OCI-LY7 (cell line): ENCODE measurements around the gene CDKAL1. TPM values are rescaled to one million over a fixed set of nuclear protein-coding genes. Genes with fewer than 3 reads are reported as not detected.

Source experiments
- BruUV-seq: library from RNA; stranded (reverse); fragments of 400-500 nt; replicated peaks from 2 replicates; lab custom pipeline; 2021; lab: Mats Ljungman, UMichigan
- CTCF ChIA-PET: fragments of 300-600 bp; sonication (Branson Sonifier 250); formaldehyde crosslinking; loops from one replicate; lab custom pipeline; 2022; ENCODE audit warnings: antibody characterized with exemption; ENCODE audit not compliant: unreplicated experiment; lab: Charles Lee
- POLR2A ChIA-PET: fragments of 300-600 bp; sonication (Branson Sonifier 250); formaldehyde crosslinking; loops from one replicate; lab custom pipeline; 2022; ENCODE audit warnings: antibody characterized with exemption; lab: Charles Lee
- DNase-seq: peaks from one replicate; pipeline ENCODE4 v3.0.0-alpha.2; 2015; ENCODE audit warnings: low spot score
- H2AFZ ChIP-seq: fragments of 200-600 bp; sonication (generic), shearing (Covaris generic); 2 replicates; pipeline ENCODE4 v1.6.1; 2014; ENCODE audit warnings: mild to moderate bottlenecking, antibody characterized with exemption, low read length, moderate library complexity
- H3K27ac ChIP-seq: fragments of 200-600 bp; sonication (generic); 2 replicates; pipeline ENCODE4 v1.5.1; 2014; ENCODE audit warnings: mixed run types, low read depth, mild to moderate bottlenecking, moderate library complexity, low read length, inconsistent platforms; ENCODE audit not compliant: poor library complexity, severe bottlenecking
- H3K36me3 ChIP-seq: fragments of 200-600 bp; sonication (generic); 2 replicates; pipeline ENCODE4 v1.6.1; 2014; ENCODE audit warnings: mild to moderate bottlenecking, antibody characterized with exemption, low read length, moderate library complexity, mixed read lengths; ENCODE audit not compliant: insufficient read depth
- H3K4me1 ChIP-seq: fragments of 200-600 bp; sonication (generic); 2 replicates; pipeline ENCODE4 v1.5.1; 2014; ENCODE audit warnings: mild to moderate bottlenecking, low read length; ENCODE audit not compliant: insufficient read depth, poor library complexity, severe bottlenecking
- H3K4me2 ChIP-seq: fragments of 200-600 bp; sonication (generic); 2 replicates; pipeline ENCODE4 v1.6.1; 2014; ENCODE audit warnings: mild to moderate bottlenecking, low read length
- H3K4me3 ChIP-seq: fragments of 200-600 bp; sonication (generic); 2 replicates; pipeline ENCODE4 v1.5.1; 2014; ENCODE audit warnings: mild to moderate bottlenecking, low read depth, low read length; ENCODE audit not compliant: poor library complexity, severe bottlenecking
- H3K79me2 ChIP-seq: fragments of 200-600 bp; sonication (generic); 2 replicates; pipeline ENCODE4 v1.6.1; 2016; ENCODE audit warnings: low read depth, mild to moderate bottlenecking, low read length, moderate library complexity, mixed read lengths; ENCODE audit not compliant: insufficient read depth
- H3K9me2 ChIP-seq: fragments of 200-600 bp; sonication (generic); 2 replicates; pipeline ENCODE4 v1.6.1; 2016; ENCODE audit warnings: mild to moderate bottlenecking, low read length, mixed read lengths; ENCODE audit not compliant: insufficient read depth
- H3K9me3 ChIP-seq: fragments of 200-600 bp; sonication (generic); 2 replicates; pipeline ENCODE4 v1.6.1; 2014; ENCODE audit warnings: mild to moderate bottlenecking, mixed run types, low read length, mixed read lengths
- H4K20me1 ChIP-seq: fragments of 200-600 bp; sonication (generic); 2 replicates; pipeline ENCODE4 v1.6.1; 2014; ENCODE audit warnings: mild to moderate bottlenecking, antibody characterized with exemption, low read length, moderate library complexity, mixed read lengths; ENCODE audit not compliant: insufficient read depth
- CTCF ChIP-seq: fragments of 200-600 bp; sonication (generic); conservative IDR thresholded peaks from 2 replicates; pipeline ENCODE4 v1.5.1; 2014; ENCODE audit warnings: mild to moderate bottlenecking, antibody characterized with exemption, low read length, moderate library complexity, mixed read lengths
- EZH2phosphoT487 ChIP-seq: fragments of 200-600 bp; sonication (generic); IDR thresholded peaks from 2 replicates; pipeline ENCODE4 v1.6.1; 2018; ENCODE audit warnings: low read depth, borderline replicate concordance, mild to moderate bottlenecking, mixed run types, antibody characterized with exemption, low read length, moderate library complexity, mixed read lengths
- intact Hi-C: fragments of 100-400 bp; cut with micrococcal nuclease; formaldehyde crosslinking; loops from one replicate; pipeline ENCODE4 v1.10.0; 2022; ENCODE audit not compliant: unreplicated experiment
- total RNA-seq, 2 experiments: library from RNA; depleted of rRNA in 1 of 2; stranded (reverse); fragments of >200 nt in 1 of 2; shearing (Covaris generic) in 1 of 2; gene quantifications; 2 replicates each; pipeline ENCODE4 v1.2.3, GENCODE V29; 2014 to 2022

CDKAL1 gene
- total RNA-seq, 2 experiments from 2014 or later = 19.9 to 21.1 TPM

- H3K4me2 ChIP-seq = peak overlapping the region; percentile 36; the same call in 1 of the 2 replicates
- no peak overlapping the region for H3K27ac ChIP-seq
- TF ChIP-seq EZH2phosphoT487 (no peak), CTCF (no peak)
- H3K9me3 ChIP-seq = no peaks in the 10 kb centered on the region
- ChIA-PET CTCF (no interaction called here), POLR2A (interaction anchor here (1.2 kb wide), 1 partner anchor 11 kb away, joined by 3 read pairs; no protein-coding TSS in a partner anchor)
- intact Hi-C loops = no loop called here
- peaks cover 11% of the 10 kb centered on the region for H3K4me1 ChIP-seq
- H3K79me2 ChIP-seq = no peaks in the 10 kb centered on the region
- H3K4me3 ChIP-seq = no peak overlapping the region
- no peak for DNase-seq
- H2AFZ ChIP-seq = no peak overlapping the region
- BruUV-seq = no TSS peak
- H3K9me2 ChIP-seq = no peaks in the 10 kb centered on the region
- H3K36me3 ChIP-seq = no peaks in the 10 kb centered on the region
- H4K20me1 ChIP-seq = no peaks in the 10 kb centered on the region
Measured at GRCh38 chr6:21099338-21100314, 565.4 kb downstream of the CDKAL1 start.

GRCh38 chr6:21100991-21101390, 566.7 kb downstream of the CDKAL1 start:
- Histone ChIP-seq H3K27ac (no peak overlapping the region), H3K4me1 (peaks cover 11% of the 10 kb centered on the region), H3K36me3 (no peaks in the 10 kb centered on the region), H3K79me2 (no peaks in the 10 kb centered on the region), H4K20me1 (no peaks in the 10 kb centered on the region), H3K4me3 (no peak overlapping the region), H3K4me2 (no peak overlapping the region), H3K9me3 (no peaks in the 10 kb centered on the region), H3K9me2 (no peaks in the 10 kb centered on the region), H2AFZ (no peak overlapping the region)
- POLR2A ChIA-PET = interaction anchor here (0.6 kb wide), 1 partner anchor 125 kb away, joined by 3 read pairs; no protein-coding TSS in a partner anchor
- DNase-seq = no peak
- CTCF ChIA-PET = no interaction called here
- TF ChIP-seq CTCF (no peak), EZH2phosphoT487 (no peak)
- BruUV-seq = no TSS peak
- intact Hi-C loops = no loop called here
